HUES64 (cell line): ENCODE results near the gene CHST8.

Source experiments
- H3K27ac ChIP-seq: 2 replicates; pipeline ENCODE4 v1.7.0; 2013; ENCODE audit warnings: low read depth, low read length, inconsistent platforms
- H3K27me3 ChIP-seq: 2 replicates; pipeline ENCODE4 v1.6.1; 2013; ENCODE audit warnings: mild to moderate bottlenecking, low read length; ENCODE audit not compliant: insufficient read depth
- H3K36me3 ChIP-seq: 2 replicates; pipeline ENCODE4 v1.6.1; 2013; ENCODE audit warnings: mild to moderate bottlenecking, low read length; ENCODE audit not compliant: insufficient read depth
- H3K4me1 ChIP-seq: 2 replicates; pipeline ENCODE4 v1.6.1; 2013; ENCODE audit warnings: mild to moderate bottlenecking, low read length, moderate library complexity; ENCODE audit not compliant: insufficient read depth
- H3K4me3 ChIP-seq: 2 replicates; pipeline ENCODE4 v1.5.1; 2013; ENCODE audit warnings: mild to moderate bottlenecking, low read length, moderate library complexity
- H3K9ac ChIP-seq: 2 replicates; pipeline ENCODE4 v1.6.1; 2013; ENCODE audit warnings: mild to moderate bottlenecking, low read depth, low read length
- H3K9me3 ChIP-seq: 2 replicates; pipeline ENCODE4 v1.6.1; 2013; ENCODE audit warnings: low read depth, low read length; ENCODE audit not compliant: insufficient read depth
- WGBS: fragments of 150-250, 120-280 bp; methylation state at CpG from one replicate; pipeline ENCODE4 v1.1.7; 2013; ENCODE audit warnings: missing lambda C conversion rate; 5-methylcytosine and 5-hydroxymethylcytosine counted together

The CHST8 gene

DNA sequence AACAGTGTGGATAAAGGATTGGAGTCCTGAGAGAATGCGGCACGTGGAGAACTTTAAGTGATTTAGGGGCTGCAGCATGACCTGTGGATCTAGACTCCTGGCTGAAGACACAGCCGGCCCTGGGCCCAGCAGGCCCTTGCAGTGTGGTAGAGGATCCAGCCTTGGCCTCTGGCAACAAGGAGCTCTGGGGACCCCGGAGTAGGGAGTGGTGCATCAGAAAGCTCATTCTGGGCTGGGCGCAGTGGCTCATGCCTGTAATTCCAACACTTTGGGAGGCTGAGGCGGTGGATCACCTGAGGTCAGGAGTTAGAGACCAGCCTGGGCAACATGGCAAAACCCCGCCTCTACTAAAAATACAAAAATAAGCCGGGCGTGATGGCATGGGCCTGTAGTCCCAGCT lies 76.0 kb downstream of the CHST8 start:
- no peak overlapping the region for H3K27ac ChIP-seq
- H3K4me1 ChIP-seq = peaks cover 3% of the 10 kb centered on the region; the same call in 1 of the 2 replicates
- H3K27me3 ChIP-seq = no peaks in the 10 kb centered on the region; the same call in 1 of the 2 replicates
- H3K9me3 ChIP-seq = no peaks in the 10 kb centered on the region
- no peaks in the 10 kb centered on the region for H3K36me3 ChIP-seq
- H3K4me3 ChIP-seq = no peak overlapping the region
- no peak overlapping the region for H3K9ac ChIP-seq
- 96% methylated on average over 9 of the region's 9 CpGs for WGBS

DNA sequence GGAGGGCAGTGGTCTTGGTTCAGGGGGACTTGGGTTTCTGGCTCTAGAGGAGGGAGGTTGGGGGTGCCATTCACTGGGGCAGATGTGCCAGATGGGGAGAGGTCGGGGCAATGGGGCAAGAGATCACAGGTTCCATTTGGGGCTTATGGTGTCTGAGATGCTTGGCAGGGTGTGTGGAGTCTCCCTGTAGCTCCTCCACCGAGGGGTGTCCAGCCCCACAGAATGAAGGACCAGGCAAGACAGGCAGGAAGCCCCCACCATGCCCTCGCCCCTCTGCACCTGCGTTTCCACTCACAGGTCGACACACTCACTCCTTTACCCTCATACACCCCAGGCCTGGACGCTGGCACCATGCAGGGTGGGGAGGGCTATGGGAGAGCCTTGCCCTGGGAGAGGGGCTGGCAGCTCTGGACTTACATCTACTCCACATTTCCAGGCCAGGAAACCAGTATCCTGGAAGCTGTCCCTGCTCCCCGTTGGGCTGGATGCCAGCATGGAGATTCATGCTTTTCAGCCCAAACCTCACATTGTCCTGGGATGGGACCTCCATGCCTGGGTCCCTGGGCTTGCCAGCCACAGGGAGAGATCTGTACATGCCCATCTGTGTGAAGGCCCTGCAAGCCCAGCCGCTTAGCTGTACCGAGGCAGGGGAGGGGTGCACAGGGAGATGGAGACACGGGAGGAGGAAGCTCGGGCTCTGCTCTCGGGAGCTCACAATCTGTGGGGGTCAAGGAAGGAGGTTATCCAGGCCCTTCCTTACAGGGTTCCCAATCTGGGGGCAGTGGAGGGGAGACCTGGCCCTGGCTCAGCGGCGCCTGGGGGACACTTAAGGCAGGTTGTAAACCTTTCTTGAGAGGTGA lies 77.1 kb downstream of the CHST8 start:
- no peak overlapping the region for H3K9ac ChIP-seq
- no peak overlapping the region for H3K4me3 ChIP-seq
- H3K27ac ChIP-seq = no peak overlapping the region
- H3K9me3 ChIP-seq = no peaks in the 10 kb centered on the region
- H3K36me3 ChIP-seq = no peaks in the 10 kb centered on the region
- no peaks in the 10 kb centered on the region; the same call in 1 of the 2 replicates for H3K27me3 ChIP-seq
- peaks cover 5% of the 10 kb centered on the region; the same call in 1 of the 2 replicates for H3K4me1 ChIP-seq
- 86% methylated on average over 13 of the region's 14 CpGs for WGBS

GRCh38 chr19:33699754-33700407 lies 78.1 kb downstream of the CHST8 start:
- no peak overlapping the region for H3K9ac ChIP-seq
- peaks cover 5% of the 10 kb centered on the region; the same call in 1 of the 2 replicates for H3K4me1 ChIP-seq
- H3K27ac ChIP-seq = no peak overlapping the region
- H3K27me3 ChIP-seq = no peaks in the 10 kb centered on the region; the same call in 1 of the 2 replicates
- WGBS = 95% methylated on average over 13 of the region's 13 CpGs
- H3K36me3 ChIP-seq = no peaks in the 10 kb centered on the region
- H3K4me3 ChIP-seq = no peak overlapping the region
- H3K9me3 ChIP-seq = no peaks in the 10 kb centered on the region

DNA sequence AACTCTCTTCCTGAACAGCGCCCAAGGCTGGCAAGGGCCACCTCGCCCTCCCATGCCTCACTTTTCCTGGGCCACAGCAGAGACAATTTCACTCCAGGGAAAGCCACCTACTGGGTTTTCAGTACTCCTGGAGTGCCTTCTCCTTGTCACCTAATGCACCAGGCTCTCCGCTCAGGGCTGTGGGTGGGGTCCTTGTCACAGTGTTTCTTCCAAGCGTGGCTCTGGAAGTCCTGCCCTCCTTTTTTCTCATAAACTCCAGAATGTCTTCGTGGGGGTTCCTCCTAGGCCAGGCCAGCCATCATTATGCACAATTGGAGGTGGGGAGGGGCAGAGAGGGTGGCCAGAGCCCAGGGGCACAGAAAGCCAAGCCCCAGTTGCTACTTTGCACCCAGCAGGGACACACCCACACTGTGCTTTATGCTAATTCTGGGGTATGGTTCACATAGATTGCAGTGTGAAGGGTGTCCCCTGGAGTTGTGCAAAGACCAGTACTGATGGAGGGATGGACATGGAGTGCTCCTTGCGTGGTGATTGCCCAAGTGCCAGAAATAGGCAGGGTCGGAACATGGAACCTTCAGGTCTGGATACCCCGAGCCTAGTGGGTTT lies 78.8 kb downstream of the CHST8 start:
- no peaks in the 10 kb centered on the region; the same call in 1 of the 2 replicates for H3K27me3 ChIP-seq
- no peak overlapping the region for H3K9ac ChIP-seq
- 94% methylated on average over 8 of the region's 8 CpGs for WGBS
- peaks cover 5% of the 10 kb centered on the region; the same call in 1 of the 2 replicates for H3K4me1 ChIP-seq
- H3K4me3 ChIP-seq = no peak overlapping the region
- H3K36me3 ChIP-seq = no peaks in the 10 kb centered on the region
- no peak overlapping the region for H3K27ac ChIP-seq
- H3K9me3 ChIP-seq = no peaks in the 10 kb centered on the region

DNA sequence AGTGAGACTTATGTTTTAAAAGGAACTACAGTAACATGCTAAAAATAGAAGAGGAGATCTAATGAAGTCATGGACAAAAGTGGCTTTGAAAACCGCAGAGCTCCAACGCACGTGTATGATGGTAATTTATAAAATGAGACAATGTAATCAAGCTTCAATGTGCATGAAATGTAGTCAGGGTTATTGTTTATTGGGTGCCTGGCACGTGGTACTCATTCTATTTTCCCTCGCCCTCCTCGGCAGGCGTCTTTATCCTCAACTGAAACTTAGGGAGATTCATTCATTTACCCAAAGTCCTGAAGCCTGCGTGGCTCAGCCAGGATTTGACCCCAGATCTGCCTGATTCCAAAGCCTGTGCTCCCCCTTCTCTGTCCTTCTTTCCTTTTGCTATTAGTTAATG lies 79.8 kb downstream of the CHST8 start:
- Histone ChIP-seq H3K4me1 (peaks cover 5% of the 10 kb centered on the region; the same call in 1 of the 2 replicates), H3K27me3 (no peaks in the 10 kb centered on the region; the same call in 1 of the 2 replicates)

DNA sequence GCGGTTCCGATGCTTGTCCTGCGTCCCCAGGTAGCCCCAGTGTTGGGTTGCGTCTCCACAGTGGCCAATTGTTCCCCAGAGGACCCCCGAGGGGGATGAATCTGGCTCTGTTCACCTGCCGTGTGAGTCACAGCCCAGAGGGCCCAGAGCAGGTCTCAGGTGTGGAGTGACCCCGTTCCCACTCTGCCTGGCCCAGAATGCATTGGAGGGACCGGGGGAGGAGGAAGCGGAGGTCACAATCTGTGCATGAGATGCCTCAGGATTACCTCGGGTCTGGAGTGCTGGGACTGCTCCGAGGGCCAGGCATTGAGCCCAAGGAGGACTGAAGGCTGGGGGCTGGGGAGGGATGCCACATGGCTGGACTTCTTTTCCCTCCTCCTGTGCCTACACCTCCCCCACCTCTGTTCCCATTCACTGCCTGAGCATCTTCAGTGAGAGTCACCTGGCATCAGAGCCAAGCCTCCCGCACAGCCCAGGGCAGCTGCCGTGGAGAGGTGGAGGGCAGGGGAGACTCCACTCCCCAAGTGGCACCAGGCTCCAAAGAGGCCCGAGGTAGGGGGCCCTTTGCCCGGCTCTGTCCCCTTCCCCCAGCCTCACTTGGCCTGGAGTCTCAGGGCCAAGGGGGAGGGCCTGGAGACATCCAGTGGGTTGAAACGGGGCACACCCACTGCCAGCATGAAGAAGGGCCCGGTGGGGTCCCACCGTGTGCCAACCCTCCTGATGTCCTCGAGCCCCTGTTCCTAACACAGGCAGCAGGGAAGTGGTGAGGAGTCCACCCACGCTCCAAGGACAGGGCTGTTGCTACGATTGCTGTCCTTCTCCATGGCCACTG lies 81.1 kb downstream of the CHST8 start:
- no peaks in the 10 kb centered on the region; the same call in 1 of the 2 replicates for H3K27me3 ChIP-seq
- 87% methylated on average over 21 of the region's 21 CpGs for WGBS

More for the DNA sequence above, 79.8 kb downstream of the CHST8 start:
- no peaks in the 10 kb centered on the region for H3K9me3 ChIP-seq
- no peak overlapping the region for H3K4me3 ChIP-seq
- H3K36me3 ChIP-seq = no peaks in the 10 kb centered on the region
- no peak overlapping the region for H3K9ac ChIP-seq
- H3K27ac ChIP-seq = no peak overlapping the region
- 92% methylated on average over 8 of the region's 8 CpGs for WGBS

DNA sequence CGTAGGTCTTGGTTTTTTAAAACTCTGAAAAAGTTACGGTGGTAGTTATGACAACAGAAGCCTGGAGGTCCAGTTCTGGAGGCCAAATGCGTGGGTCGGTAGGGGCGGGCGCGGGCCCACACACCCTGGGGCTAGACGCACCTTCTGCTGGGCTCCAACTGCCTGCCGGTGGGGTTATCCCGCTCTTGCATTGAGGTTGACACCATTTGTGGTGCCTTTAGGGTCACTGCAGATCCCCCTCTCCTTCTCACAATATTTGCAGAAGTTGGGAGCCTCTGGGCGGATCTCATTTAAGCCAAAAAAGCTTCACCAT lies 81.6 kb downstream of the CHST8 start:
- Histone ChIP-seq H3K4me1 (peaks cover 5% of the 10 kb centered on the region; the same call in 1 of the 2 replicates), H3K27me3 (no peaks in the 10 kb centered on the region; the same call in 1 of the 2 replicates), H3K36me3 (no peaks in the 10 kb centered on the region), H3K4me3 (no peak overlapping the region), H3K27ac (no peak overlapping the region), H3K9ac (no peak overlapping the region), H3K9me3 (no peaks in the 10 kb centered on the region)
- 95% methylated on average over 11 of the region's 11 CpGs for WGBS

More for the DNA sequence above, 81.1 kb downstream of the CHST8 start:
- H3K9ac ChIP-seq = no peak overlapping the region
- H3K4me3 ChIP-seq = no peak overlapping the region
- no peaks in the 10 kb centered on the region for H3K36me3 ChIP-seq
- H3K9me3 ChIP-seq = no peaks in the 10 kb centered on the region
- H3K27ac ChIP-seq = no peak overlapping the region
- peaks cover 5% of the 10 kb centered on the region; the same call in 1 of the 2 replicates for H3K4me1 ChIP-seq

- no peaks in the 10 kb centered on the region for H3K9me3 ChIP-seq
- H3K4me1 ChIP-seq = peaks cover 5% of the 10 kb centered on the region; the same call in 1 of the 2 replicates
- H3K27ac ChIP-seq = no peak overlapping the region
- no peak overlapping the region for H3K9ac ChIP-seq
- H3K4me3 ChIP-seq = no peak overlapping the region
- no peaks in the 10 kb centered on the region; the same call in 1 of the 2 replicates for H3K27me3 ChIP-seq
- 91% methylated on average over 8 of the region's 8 CpGs for WGBS
- H3K36me3 ChIP-seq = no peaks in the 10 kb centered on the region
Measured at GRCh38 chr19:33703821-33704220, 82.1 kb downstream of the CHST8 start.

GRCh38 chr19:33704271-33704670 lies 82.5 kb downstream of the CHST8 start:
- 90% methylated on average over 2 of the region's 2 CpGs for WGBS
- Histone ChIP-seq H3K27me3 (no peaks in the 10 kb centered on the region), H3K4me1 (peaks cover 5% of the 10 kb centered on the region; the same call in 1 of the 2 replicates), H3K9me3 (no peaks in the 10 kb centered on the region), H3K9ac (no peak overlapping the region), H3K36me3 (no peaks in the 10 kb centered on the region), H3K4me3 (no peak overlapping the region), H3K27ac (no peak overlapping the region)

GRCh38 chr19:33705090-33705847 lies 83.5 kb downstream of the CHST8 start:
- Histone ChIP-seq H3K27ac (no peak overlapping the region), H3K9ac (no peak overlapping the region), H3K27me3 (no peaks in the 10 kb centered on the region), H3K4me3 (no peak overlapping the region), H3K4me1 (peaks cover 5% of the 10 kb centered on the region; the same call in 1 of the 2 replicates), H3K36me3 (no peaks in the 10 kb centered on the region), H3K9me3 (no peaks in the 10 kb centered on the region)
- 91% methylated on average over 11 of the region's 11 CpGs for WGBS
